ENCODE measurements around the gene NR3C2. TPM values are rescaled to one million over a fixed set of nuclear protein-coding genes. Genes with fewer than 3 reads are reported as not detected.

Gene NR3C2
- total RNA-seq, 1 experiment from 2014 or later = 2.8 TPM

DNA sequence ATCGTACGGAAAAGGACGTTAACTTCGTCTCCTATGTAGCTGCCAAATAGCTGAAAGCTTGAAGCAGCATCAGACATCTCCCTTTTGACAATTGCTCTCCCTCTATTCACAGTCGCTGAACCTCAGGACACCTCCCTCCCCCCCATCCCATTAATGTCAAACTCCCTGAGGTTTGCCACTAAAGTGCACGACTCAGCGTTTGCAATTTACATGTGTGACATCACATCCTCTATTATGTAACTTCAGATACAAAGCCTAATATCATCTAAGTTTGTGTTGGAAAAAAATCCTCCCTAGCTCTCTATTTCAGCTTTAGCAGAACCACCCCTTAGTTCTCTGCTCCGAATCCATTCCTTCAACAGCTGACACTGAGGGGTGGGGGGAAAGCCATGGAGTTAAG lies 5.5 kb upstream of the NR3C2 start:
- DNase-seq (peak; percentile 26), ATAC-seq (no peak)
- TF ChIP-seq EZH2phosphoT487 (IDR thresholded peaks at IDR 0.05; ENCODE audit: borderline replicate concordance, low read length) (no peak), EZH2 (IDR thresholded peaks at IDR 0.05; ENCODE audit: low read length, unreplicated experiment) (no peak)
- TF ChIP-seq, protein P1, sequence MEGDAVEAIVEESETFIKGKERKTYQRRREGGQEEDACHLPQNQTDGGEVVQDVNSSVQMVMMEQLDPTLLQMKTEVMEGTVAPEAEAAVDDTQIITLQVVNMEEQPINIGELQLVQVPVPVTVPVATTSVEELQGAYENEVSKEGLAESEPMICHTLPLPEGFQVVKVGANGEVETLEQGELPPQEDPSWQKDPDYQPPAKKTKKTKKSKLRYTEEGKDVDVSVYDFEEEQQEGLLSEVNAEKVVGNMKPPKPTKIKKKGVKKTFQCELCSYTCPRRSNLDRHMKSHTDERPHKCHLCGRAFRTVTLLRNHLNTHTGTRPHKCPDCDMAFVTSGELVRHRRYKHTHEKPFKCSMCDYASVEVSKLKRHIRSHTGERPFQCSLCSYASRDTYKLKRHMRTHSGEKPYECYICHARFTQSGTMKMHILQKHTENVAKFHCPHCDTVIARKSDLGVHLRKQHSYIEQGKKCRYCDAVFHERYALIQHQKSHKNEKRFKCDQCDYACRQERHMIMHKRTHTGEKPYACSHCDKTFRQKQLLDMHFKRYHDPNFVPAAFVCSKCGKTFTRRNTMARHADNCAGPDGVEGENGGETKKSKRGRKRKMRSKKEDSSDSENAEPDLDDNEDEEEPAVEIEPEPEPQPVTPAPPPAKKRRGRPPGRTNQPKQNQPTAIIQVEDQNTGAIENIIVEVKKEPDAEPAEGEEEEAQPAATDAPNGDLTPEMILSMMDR (conservative IDR thresholded peaks at IDR 0.05; ENCODE audit: low read depth, low read length) = no peak
- H3K4me3 ChIP-seq (ENCODE audit: low read length) = no peak overlapping the region
- no peak overlapping the region for H3K4me2 ChIP-seq (ENCODE audit: low read length)
- H3F3A ChIP-seq (ENCODE audit: low read length, unreplicated experiment) = no peaks in the 10 kb centered on the region
- no peak overlapping the region for H3K9ac ChIP-seq (ENCODE audit: low read length)
- no peaks in the 10 kb centered on the region for H3K9me2 ChIP-seq (replicated peaks; ENCODE audit: low read length)
- H2AFZ ChIP-seq (ENCODE audit: low read length) = no peak overlapping the region
- intact Hi-C loops (cut with micrococcal nuclease) = loop anchor here (5.0 kb wide), 1 partner anchor 225 kb away; no protein-coding TSS in a partner anchor
- H3K36me3 ChIP-seq (ENCODE audit: low read depth, low read length) = no peaks in the 10 kb centered on the region
- no peaks in the 10 kb centered on the region for H3K79me2 ChIP-seq (ENCODE audit: low read length)
- H4K20me1 ChIP-seq (ENCODE audit: low read length) = no peaks in the 10 kb centered on the region
- 0 out of 2 replicates have a peak, but pooled peaks cover 5% of the 10 kb centered on the region for H3K4me1 ChIP-seq (ENCODE audit: insufficient read depth, low read length)
- ChIA-PET CTCF (no interaction called here), POLR2A (ENCODE audit: unreplicated experiment) (no interaction called here)
- no peaks in the 10 kb centered on the region for H3K27me3 ChIP-seq (ENCODE audit: low read length)
- no peak overlapping the region for H3K27ac ChIP-seq (ENCODE audit: low read length)
- H3K9me3 ChIP-seq (ENCODE audit: low read length) = no peaks in the 10 kb centered on the region
- no TSS peak for BruUV-seq (replicated peaks)

DNA sequence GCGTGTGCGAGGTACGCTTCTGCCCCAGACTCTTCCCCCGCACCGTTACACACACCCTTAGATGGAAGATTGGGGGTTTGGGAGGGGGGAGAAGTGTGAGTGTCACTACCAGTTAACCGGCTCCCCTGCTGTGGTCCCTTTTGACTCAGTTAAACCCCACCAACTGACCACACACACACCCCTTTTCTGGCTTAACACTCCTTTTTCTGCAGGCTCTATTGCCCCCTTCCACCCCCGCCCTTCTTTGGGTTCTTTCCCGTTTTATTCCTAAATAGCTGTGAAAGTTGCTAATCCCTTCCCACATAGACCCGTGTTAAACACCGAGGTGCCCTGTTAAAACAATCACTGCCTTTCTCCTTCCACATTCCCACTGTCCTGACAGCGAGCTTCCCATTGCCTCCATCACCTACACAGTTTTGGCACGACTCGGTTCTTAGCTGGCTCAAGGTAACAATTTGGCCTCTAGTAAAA lies 3.7 kb upstream of the NR3C2 start:
- H3K79me2 ChIP-seq (ENCODE audit: low read length) = 0 out of 2 replicates have a peak, but pooled peaks cover 4% of the 10 kb centered on the region
- no peaks in the 10 kb centered on the region for H4K20me1 ChIP-seq (ENCODE audit: low read length)
- H3K36me3 ChIP-seq (ENCODE audit: low read depth, low read length) = no peaks in the 10 kb centered on the region
- intact Hi-C loops (cut with micrococcal nuclease) = loop anchor here (5.0 kb wide), 1 partner anchor 226 kb away; no protein-coding TSS in a partner anchor
- no peak overlapping the region for H3K27ac ChIP-seq (ENCODE audit: low read length)
- CTCF ChIA-PET = interaction anchor here (0.6 kb wide), 1 partner anchor 1451 kb away, joined by 3 read pairs; no protein-coding TSS in a partner anchor
- DNase-seq (no peak), ATAC-seq (no peak)
- H3K4me3 ChIP-seq (ENCODE audit: low read length) = peak overlapping the region; percentile 86
- BruUV-seq (replicated peaks) = no TSS peak
- peak overlapping the region; percentile 78 for H2AFZ ChIP-seq (ENCODE audit: low read length)
- H3K27me3 ChIP-seq (ENCODE audit: low read length) = no peaks in the 10 kb centered on the region
- TF ChIP-seq EZH2 (IDR thresholded peaks at IDR 0.05; ENCODE audit: low read length, unreplicated experiment) (no peak), EZH2phosphoT487 (IDR thresholded peaks at IDR 0.05; ENCODE audit: borderline replicate concordance, low read length) (no peak)
- TF ChIP-seq, protein P1 (conservative IDR thresholded peaks at IDR 0.05; ENCODE audit: low read depth, low read length) = no peak
- POLR2A ChIA-PET (ENCODE audit: unreplicated experiment) = no interaction called here
- H3K9me2 ChIP-seq (replicated peaks; ENCODE audit: low read length) = no peaks in the 10 kb centered on the region
- 0 out of 2 replicates have a peak, but pooled peaks cover 6% of the 10 kb centered on the region for H3K4me1 ChIP-seq (ENCODE audit: insufficient read depth, low read length)
- H3K9ac ChIP-seq (ENCODE audit: low read length) = peak overlapping the region; percentile 20; the same call in 1 of the 2 replicates
- H3K4me2 ChIP-seq (ENCODE audit: low read length) = peak overlapping the region; percentile 92
- no peaks in the 10 kb centered on the region for H3F3A ChIP-seq (ENCODE audit: low read length, unreplicated experiment)
- no peaks in the 10 kb centered on the region for H3K9me3 ChIP-seq (ENCODE audit: low read length)
